Fibroblast of lung (primary cell): ENCODE data around the gene LRRK1.

ENCODE experiments used
- CTCF ChIP-seq, 2 donors: IDR thresholded peaks in 1 of 2; conservative IDR thresholded peaks in 1 of 2; 1 replicate in 1 of 2; 2 replicates in 1 of 2; pipeline ENCODE4 v1.5.1; 2011 to 2012; ENCODE audit warnings: low read length in 2 of 2, control low read depth in 1 of 2, inconsistent platforms in 1 of 2, low read depth in 1 of 2, mild to moderate bottlenecking in 1 of 2
- EZH2 ChIP-seq: IDR thresholded peaks from 2 replicates; pipeline ENCODE4 v1.5.1; 2012; ENCODE audit warnings: low read length, control low read depth, mild to moderate bottlenecking; ENCODE audit errors: missing control alignments

GRCh38 chr15:100947760-100948429 lies 28.7 kb downstream of the LRRK1 start:
- no peak for TF ChIP-seq EZH2
- no peak for TF ChIP-seq CTCF (conservative IDR thresholded peaks at IDR 0.05 in 1 of 2, IDR thresholded peaks at IDR 0.05 in 1 of 2; ENCODE audit: low read depth in 1 of 2, low read length in 2 of 2)
